NCI-H345 (cell line): Measurements from ENCODE around the gene FILIP1.

Experiments
- DNase-seq: peaks from one replicate; lab custom pipeline; 2025; lab: John Stamatoyannopoulos, UW

Gene FILIP1

DNA sequence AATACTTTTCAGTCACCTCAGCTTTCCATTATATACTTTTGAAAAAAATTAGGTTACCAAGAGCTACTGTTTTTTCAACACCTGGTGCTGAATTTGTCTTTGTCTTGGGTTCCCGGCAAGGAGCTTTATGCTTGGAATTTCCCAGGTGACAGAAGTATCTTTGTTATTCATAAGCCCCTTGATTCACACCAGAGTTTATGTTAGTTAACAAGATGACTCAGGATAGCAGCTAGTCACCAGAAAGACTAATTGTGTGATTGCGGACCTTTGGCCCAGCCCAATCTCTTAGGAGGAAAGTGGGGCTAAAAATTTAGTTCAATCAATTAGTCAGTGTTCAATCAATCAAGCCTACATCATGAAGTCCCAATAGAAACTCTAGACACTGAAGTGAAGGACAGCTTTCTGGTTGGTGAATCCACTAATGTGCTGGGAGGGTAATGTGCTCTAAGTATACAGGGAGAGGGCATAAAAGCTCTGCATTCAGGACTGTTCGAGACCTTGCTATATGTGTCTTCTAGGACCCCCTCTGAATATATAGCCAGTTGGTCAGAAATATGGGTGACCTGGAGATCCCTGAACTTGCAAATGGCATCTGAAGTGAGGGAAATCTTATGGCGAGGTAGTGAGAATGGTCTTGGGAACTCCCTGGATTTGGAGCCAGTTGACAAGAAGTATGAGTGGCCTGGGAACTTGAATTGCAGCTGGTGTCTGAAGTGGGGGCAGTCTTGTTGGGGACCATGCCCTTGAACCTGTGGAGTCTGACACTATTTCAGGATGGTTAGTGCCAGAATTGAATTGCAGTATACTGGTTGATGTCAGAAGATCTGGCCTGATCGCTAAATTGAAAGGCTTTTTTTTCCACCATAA, 225.2 kb downstream of the FILIP1 start:
- DNase-seq: no peak

GRCh38 chr6:75267461-75267860, 226.1 kb downstream of the FILIP1 start:
- no peak for DNase-seq

DNA sequence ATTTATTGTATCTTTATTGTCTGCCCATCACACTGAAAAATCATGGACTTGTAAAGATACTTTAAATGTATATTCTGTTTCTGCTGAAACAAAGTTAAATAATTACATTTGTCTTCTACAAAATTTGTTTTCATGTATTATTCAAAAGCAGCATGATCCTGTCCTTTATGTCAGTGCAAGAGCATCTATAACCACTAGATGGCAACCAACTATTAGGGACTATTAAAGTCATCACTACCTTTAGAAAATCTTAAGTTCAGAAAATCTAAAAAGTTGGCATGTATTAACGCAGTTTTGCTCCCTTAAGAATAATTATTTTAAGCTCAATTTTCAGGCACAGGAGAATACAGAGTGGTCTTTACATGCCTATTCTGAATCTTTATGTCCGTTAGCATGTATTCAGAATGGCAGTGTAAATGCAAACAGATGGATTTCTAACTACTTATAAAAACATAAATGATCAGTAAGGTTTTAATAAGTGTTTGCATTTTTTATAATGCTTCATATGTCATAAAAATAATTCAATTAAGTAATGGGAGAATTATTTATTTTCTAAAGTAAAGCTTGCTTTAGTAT, 226.8 kb downstream of the FILIP1 start:
- peak; percentile 22 for DNase-seq

- DNase-seq: no peak
Observed at GRCh38 chr6:75263401-75263750, 230.2 kb downstream of the FILIP1 start.

GRCh38 chr6:75262716-75263400, 230.7 kb downstream of the FILIP1 start:
- DNase-seq: no peak

GRCh38 chr6:75261299-75261698, 232.3 kb downstream of the FILIP1 start:
- DNase-seq: no peak

DNA sequence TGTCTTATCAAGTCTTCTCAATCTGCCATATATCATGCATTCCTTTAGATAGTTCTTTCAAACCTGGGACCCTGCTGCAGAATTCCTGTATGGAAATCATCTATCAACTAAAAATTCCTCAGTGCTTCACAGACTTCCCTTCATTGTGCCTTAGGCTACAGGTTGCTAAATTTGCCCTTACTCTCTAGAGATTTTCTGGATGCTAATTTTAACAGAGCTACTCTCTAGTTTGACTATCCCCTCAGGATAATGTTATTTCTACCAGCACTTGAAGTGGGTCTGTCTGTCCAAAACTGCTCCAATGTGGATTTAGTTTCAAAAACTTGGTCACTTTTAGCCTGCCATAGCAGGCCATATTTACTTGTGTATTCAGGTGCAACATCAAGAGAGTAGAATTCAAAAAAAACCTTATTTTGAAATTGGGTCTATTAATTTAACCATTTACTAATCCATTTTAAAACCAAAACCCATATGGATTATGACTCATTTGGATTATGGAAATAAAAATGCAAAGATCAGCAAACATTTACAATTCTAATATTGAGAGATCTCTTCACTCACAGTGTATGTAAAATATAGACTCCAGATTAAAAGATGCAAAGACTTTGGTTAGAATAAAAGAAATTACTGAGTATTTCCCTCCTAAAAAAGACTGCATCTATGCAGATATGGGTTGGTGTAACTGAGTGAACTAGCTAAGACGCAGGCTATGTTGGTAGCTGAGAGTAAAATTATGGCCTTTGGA, 236.1 kb downstream of the FILIP1 start:
- no peak for DNase-seq

GRCh38 chr6:75250552-75250951, 243.0 kb downstream of the FILIP1 start:
- DNase-seq: no peak

GRCh38 chr6:75249837-75250236, 243.8 kb downstream of the FILIP1 start:
- no peak for DNase-seq

- no peak for DNase-seq
Observed at GRCh38 chr6:75246386-75246785, 247.2 kb downstream of the FILIP1 start.

DNA sequence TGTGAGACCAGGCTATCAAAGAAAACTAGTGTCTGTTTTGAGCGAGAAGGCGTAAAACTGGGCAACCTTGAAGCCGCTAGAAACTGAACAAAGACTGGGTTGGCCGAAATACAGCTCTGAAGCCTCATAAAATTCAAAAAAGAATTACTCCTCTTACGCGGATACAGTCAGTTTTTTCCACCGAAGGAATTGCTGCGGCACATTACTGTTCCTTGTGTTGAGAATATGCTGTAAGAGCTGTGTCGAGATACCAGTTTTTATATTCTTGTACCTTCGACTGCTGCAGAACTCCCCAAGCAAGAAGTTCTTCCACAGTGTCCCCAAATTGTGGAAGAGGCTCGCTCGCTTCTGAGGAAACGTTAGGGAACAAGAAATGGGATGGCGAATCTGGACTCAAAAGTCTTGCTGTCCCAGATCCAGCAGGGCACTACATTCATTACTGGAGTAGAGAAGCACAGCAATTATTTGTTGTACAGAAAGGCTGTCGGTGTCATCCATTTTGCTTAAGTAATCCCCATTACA, 249.5 kb downstream of the FILIP1 start:
- no peak for DNase-seq

DNA sequence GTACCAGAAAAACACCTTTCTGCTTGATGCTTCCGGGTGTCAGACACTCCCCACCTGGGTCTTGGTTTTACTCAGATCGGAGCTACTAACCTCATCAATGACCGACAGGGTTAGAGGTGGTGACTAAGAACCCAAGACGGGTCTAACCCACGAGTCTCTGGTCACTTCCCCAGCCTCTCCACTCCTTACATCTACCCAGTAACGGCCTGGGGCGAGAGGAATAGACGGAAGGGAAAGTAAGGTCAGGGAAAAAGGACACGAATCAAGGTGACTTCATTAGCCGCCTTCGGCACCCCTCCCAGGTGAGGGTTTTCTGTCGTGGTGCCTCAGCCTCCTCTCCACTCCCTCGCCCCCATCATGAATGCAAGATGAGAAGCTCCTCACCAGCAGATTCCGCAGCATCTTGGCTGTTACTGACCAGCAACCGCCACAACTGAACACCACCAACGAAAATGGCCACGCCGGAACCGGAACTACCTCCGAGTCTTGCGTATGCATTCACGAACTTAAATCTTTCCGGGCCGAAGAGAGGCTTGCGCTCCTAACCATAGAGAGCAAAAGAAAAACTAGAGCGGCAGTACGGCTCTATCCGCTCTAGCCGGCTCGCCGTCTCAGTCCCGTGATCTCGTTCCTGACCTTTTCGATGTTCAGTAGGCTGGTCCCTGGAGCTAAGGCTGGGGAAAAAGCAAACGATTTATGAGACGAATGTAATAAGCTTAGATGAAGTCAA, 250.1 kb downstream of the FILIP1 start, which contains the start of gene COX7A2:
COX7A2 (minus strand) TSS at position 469 of the 730 bp plus-strand sequence; CDS start at position 402, 67 bp downstream.
- peak; percentile 97 for DNase-seq
